Esophagus muscularis mucosa (tissue), 4 donors: ENCODE measurements around the gene RXFP2. TPM values are rescaled to one million over a fixed set of nuclear protein-coding genes. Genes with fewer than 3 reads are reported as not detected.
A peak's percentile ranks its signal among the peaks of the same experiment; 100 is the strongest.

Experiments
- DNase-seq: peaks from one replicate; pipeline ENCODE4 v3.0.0-alpha.2; 2017; ENCODE audit errors: extremely low spot score
- H3K27ac ChIP-seq, 4 donors: fragments of 200-600 bp; sonication (generic); replicated peaks in 1 of 4; 1 replicate in 3 of 4; 2 replicates in 1 of 4; pipeline ENCODE4 v1.5.1; 2016 to 2019; ENCODE audit warnings: mild to moderate bottlenecking in 1 of 4
- H3K27me3 ChIP-seq, 4 donors: fragments of 200-600 bp; sonication (generic); one replicate each; pipeline versions ENCODE4 v1.5.1 to v1.6.0; 2016 to 2019
- H3K36me3 ChIP-seq, 4 donors: fragments of 200-600 bp; sonication (generic); one replicate each; pipeline ENCODE4 v1.5.1; 2016 to 2019
- H3K4me1 ChIP-seq, 4 donors: fragments of 200-600 bp; sonication (generic); one replicate each; pipeline ENCODE4 v1.5.1; 2016 to 2019
- H3K4me3 ChIP-seq, 4 donors: fragments of 200-600 bp; sonication (generic); 1 replicate in 2 of 4; 2 replicates in 2 of 4; pipeline ENCODE4 v1.5.1; 2016 to 2019; ENCODE audit warnings: mild to moderate bottlenecking in 4 of 4, moderate library complexity in 1 of 4
- H3K9me3 ChIP-seq, 4 donors: fragments of 200-600 bp; sonication (generic); 1 replicate in 3 of 4; 2 replicates in 1 of 4; pipeline ENCODE4 v1.5.1; 2016 to 2019
- CTCF ChIP-seq, 3 experiments: fragments of 200-600 bp in 2 of 3; fragments of 450-650 bp in 1 of 3; sonication (generic) in 2 of 3; IDR thresholded peaks; one replicate each; pipeline ENCODE4 v1.5.1; 2017 to 2019; ENCODE audit warnings: antibody characterized with exemption in 3 of 3, mild to moderate bottlenecking in 2 of 3, moderate library complexity in 1 of 3
- EP300 ChIP-seq: sonication (generic); formaldehyde crosslinking; IDR thresholded peaks from one replicate; pipeline ENCODE4 v1.6.1; 2017; ENCODE audit warnings: antibody characterized with exemption
- POLR2A ChIP-seq: fragments of 450-650 bp; IDR thresholded peaks from one replicate; pipeline ENCODE4 v1.6.1; 2017; ENCODE audit warnings: antibody characterized with exemption, moderate library complexity, mild to moderate bottlenecking, low read depth
- POLR2AphosphoS5 ChIP-seq, 2 donors: sonication (generic); formaldehyde crosslinking; IDR thresholded peaks; one replicate each; pipeline ENCODE4 v1.6.1; 2017; ENCODE audit warnings: antibody characterized with exemption in 2 of 2
- WGBS: methylation state at CpG from one replicate; pipeline ENCODE4 v1.1.5; 2018; 5-methylcytosine and 5-hydroxymethylcytosine counted together
- intact Hi-C: fragments of 100-400 bp; cut with DNase I; formaldehyde crosslinking; loops from one replicate; pipeline ENCODE4 v1.15.1; 2023
- total RNA-seq, 4 donors: library from RNA; depleted of rRNA; stranded (reverse); fragments of >200 nt; gene quantifications; one replicate each; pipeline versions ENCODE4 v1.1.0 to v1.2.1, GENCODE V29; 2016

The RXFP2 gene
- total RNA-seq, 4 donors from 2014 or later: 0.17 to 0.42 TPM; not detected in 2

GRCh38 chr13:31797154-31797775, 57.9 kb downstream of the RXFP2 start:
- H3K36me3 ChIP-seq: no peaks in the 10 kb centered on the region
- no peak overlapping the region for H3K27ac ChIP-seq
- H3K9me3 ChIP-seq: no peaks in the 10 kb centered on the region
- WGBS: 39% methylated on average over 7 of the region's 7 CpGs
- no peaks in the 10 kb centered on the region for H3K27me3 ChIP-seq
- no peak for DNase-seq
- TF ChIP-seq CTCF (IDR thresholded peaks at IDR 0.05): peak; percentile 22 to 37 (median 32)
- no peak for TF ChIP-seq POLR2AphosphoS5 (IDR thresholded peaks at IDR 0.05)
- intact Hi-C loops: no loop called here
- H3K4me1 ChIP-seq: no peaks in the 10 kb centered on the region
- H3K4me3 ChIP-seq: no peak overlapping the region

- no peaks in the 10 kb centered on the region for H3K36me3 ChIP-seq
- TF ChIP-seq POLR2A (no peak), EP300 (no peak), CTCF (IDR thresholded peaks at IDR 0.05) (no peak), POLR2AphosphoS5 (IDR thresholded peaks at IDR 0.05) (no peak)
- H3K4me1 ChIP-seq: no peaks in the 10 kb centered on the region
- no peaks in the 10 kb centered on the region for H3K9me3 ChIP-seq
- no peak for DNase-seq
- no peaks in the 10 kb centered on the region for H3K27me3 ChIP-seq
- no peak overlapping the region for H3K27ac ChIP-seq
- 69% methylated on average over 4 of the region's 4 CpGs for WGBS
- intact Hi-C loops: no loop called here
- no peak overlapping the region for H3K4me3 ChIP-seq
Measured at GRCh38 chr13:31798189-31798588, 58.9 kb downstream of the RXFP2 start.

GRCh38 chr13:31801088-31801487, 61.8 kb downstream of the RXFP2 start:
- Histone ChIP-seq H3K4me3 (no peak overlapping the region), H3K27me3 (no peaks in the 10 kb centered on the region), H3K27ac (no peak overlapping the region), H3K4me1 (no peaks in the 10 kb centered on the region), H3K9me3 (no peaks in the 10 kb centered on the region), H3K36me3 (no peaks in the 10 kb centered on the region)
- TF ChIP-seq CTCF (IDR thresholded peaks at IDR 0.05): no peak
- TF ChIP-seq EP300: no peak
- TF ChIP-seq POLR2AphosphoS5 (IDR thresholded peaks at IDR 0.05): no peak
- no peak for TF ChIP-seq POLR2A
- WGBS: 89% methylated on average over 6 of the region's 6 CpGs
- intact Hi-C loops: no loop called here
- no peak for DNase-seq

GRCh38 chr13:31803311-31803710, 64.0 kb downstream of the RXFP2 start:
- intact Hi-C loops: no loop called here
- H3K36me3 ChIP-seq: no peaks in the 10 kb centered on the region
- no peaks in the 10 kb centered on the region for H3K4me1 ChIP-seq
- TF ChIP-seq POLR2A (no peak), EP300 (no peak), CTCF (IDR thresholded peaks at IDR 0.05) (no peak), POLR2AphosphoS5 (IDR thresholded peaks at IDR 0.05) (no peak)
- DNase-seq: no peak
- no peak overlapping the region for H3K27ac ChIP-seq
- H3K9me3 ChIP-seq: no peaks in the 10 kb centered on the region
- no peaks in the 10 kb centered on the region for H3K27me3 ChIP-seq
- 74% methylated on average over 1 of the region's 1 CpG for WGBS
- H3K4me3 ChIP-seq: no peak overlapping the region

GRCh38 chr13:31805841-31806240, 66.5 kb downstream of the RXFP2 start:
- H3K27me3 ChIP-seq: no peaks in the 10 kb centered on the region
- TF ChIP-seq POLR2AphosphoS5 (IDR thresholded peaks at IDR 0.05): no peak
- no peak for TF ChIP-seq EP300
- TF ChIP-seq CTCF (IDR thresholded peaks at IDR 0.05): no peak
- TF ChIP-seq POLR2A: no peak
- no peak overlapping the region for H3K4me3 ChIP-seq
- H3K4me1 ChIP-seq: no peaks in the 10 kb centered on the region
- intact Hi-C loops: no loop called here
- peaks cover 0 to 8% (median 0%) of the 10 kb centered on the region in 4 donors for H3K9me3 ChIP-seq
- DNase-seq: no peak
- H3K27ac ChIP-seq: no peak overlapping the region
- H3K36me3 ChIP-seq: no peaks in the 10 kb centered on the region
- WGBS: 75% methylated on average over 4 of the region's 4 CpGs
